Nephron progenitor cell (in vitro differentiated cells): ENCODE data around the gene PODN.

ENCODE experiments used
- DNase-seq: peaks from one replicate; pipeline ENCODE4 v3.0.0; 2021
- H3K27ac Mint-ChIP-seq: 2 replicates; pipeline ENCODE4 v1.8.0; 2021; ENCODE audit warnings: mild to moderate bottlenecking, moderate library complexity, mixed read lengths
- H3K27me3 Mint-ChIP-seq: 2 replicates; pipeline ENCODE4 v1.8.0; 2021; ENCODE audit warnings: mild to moderate bottlenecking, low read depth, mixed read lengths; ENCODE audit not compliant: poor library complexity
- H3K36me3 Mint-ChIP-seq: 2 replicates; pipeline ENCODE4 v1.8.0; 2021; ENCODE audit warnings: low read depth, mixed read lengths
- H3K4me1 Mint-ChIP-seq: 2 replicates; pipeline ENCODE4 v1.8.0; 2021; ENCODE audit warnings: mixed read lengths
- H3K4me3 Mint-ChIP-seq: 2 replicates; pipeline ENCODE4 v1.8.0; 2021; ENCODE audit warnings: mild to moderate bottlenecking, moderate library complexity, mixed read lengths
- H3K9me3 Mint-ChIP-seq: 2 replicates; pipeline ENCODE4 v1.8.0; 2021; ENCODE audit warnings: mild to moderate bottlenecking, moderate library complexity, mixed read lengths
- CTCF ChIP-seq: fragments of 200-600 bp; sonication (generic); IDR thresholded peaks from 2 replicates; pipeline ENCODE4 v1.5.0; 2021; ENCODE audit warnings: antibody characterized with exemption

PODN gene

GRCh38 chr1:53090227-53091147 is 28.5 kb downstream of the PODN start:
- H3K4me1 Mint-ChIP-seq = peaks cover 24% of the 10 kb centered on the region
- H3K36me3 Mint-ChIP-seq = no peaks in the 10 kb centered on the region
- H3K27me3 Mint-ChIP-seq = no peaks in the 10 kb centered on the region
- H3K4me3 Mint-ChIP-seq = no peak overlapping the region
- H3K27ac Mint-ChIP-seq = no peak overlapping the region
- H3K9me3 Mint-ChIP-seq = no peaks in the 10 kb centered on the region
- TF ChIP-seq CTCF = no peak
- no peak for DNase-seq

DNA sequence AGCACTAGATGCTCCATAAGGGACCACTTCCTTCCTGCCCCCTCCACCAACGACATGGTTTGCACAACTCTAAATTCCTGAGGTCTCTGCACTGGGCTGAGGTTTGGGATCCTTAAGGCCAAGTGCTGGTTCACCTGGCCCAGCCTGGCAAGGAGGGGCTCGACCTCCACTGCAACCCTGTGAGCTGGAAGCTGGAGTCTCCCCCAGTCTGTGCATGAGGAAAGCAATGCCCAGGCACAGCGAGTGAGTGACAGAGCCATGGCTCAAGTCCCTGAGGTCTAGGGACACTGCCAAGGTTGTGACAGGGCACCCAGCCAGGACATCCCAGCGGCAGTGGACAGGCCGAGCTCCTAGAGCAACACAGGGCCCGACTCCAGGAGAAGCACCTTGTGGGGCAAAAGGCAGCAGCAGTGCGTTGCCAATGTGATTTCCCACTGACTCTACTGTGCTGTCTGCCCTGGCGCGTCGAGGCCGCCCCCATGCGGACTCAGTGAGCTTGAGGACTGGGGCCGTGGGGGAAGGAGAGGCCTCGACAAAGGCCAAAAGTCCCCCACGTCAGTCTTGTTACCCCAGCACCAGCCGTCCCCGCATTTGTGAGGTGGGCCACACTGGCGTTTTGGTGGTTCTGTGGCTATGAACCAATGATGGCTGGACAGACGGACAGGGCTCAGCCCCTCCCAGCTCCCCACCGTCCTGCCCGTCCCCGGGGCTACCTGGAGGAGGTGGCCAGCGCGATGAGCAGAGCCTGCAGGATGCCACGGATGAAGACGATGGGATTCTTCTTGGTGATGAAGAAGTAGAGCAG is 30.0 kb downstream of the PODN start:
- no peak for DNase-seq
- Mint-ChIP-seq H3K36me3 (no peaks in the 10 kb centered on the region), H3K4me1 (peaks cover 24% of the 10 kb centered on the region), H3K9me3 (no peaks in the 10 kb centered on the region), H3K27ac (no peak overlapping the region), H3K27me3 (no peaks in the 10 kb centered on the region), H3K4me3 (no peak overlapping the region)
- TF ChIP-seq CTCF = no peak

DNA sequence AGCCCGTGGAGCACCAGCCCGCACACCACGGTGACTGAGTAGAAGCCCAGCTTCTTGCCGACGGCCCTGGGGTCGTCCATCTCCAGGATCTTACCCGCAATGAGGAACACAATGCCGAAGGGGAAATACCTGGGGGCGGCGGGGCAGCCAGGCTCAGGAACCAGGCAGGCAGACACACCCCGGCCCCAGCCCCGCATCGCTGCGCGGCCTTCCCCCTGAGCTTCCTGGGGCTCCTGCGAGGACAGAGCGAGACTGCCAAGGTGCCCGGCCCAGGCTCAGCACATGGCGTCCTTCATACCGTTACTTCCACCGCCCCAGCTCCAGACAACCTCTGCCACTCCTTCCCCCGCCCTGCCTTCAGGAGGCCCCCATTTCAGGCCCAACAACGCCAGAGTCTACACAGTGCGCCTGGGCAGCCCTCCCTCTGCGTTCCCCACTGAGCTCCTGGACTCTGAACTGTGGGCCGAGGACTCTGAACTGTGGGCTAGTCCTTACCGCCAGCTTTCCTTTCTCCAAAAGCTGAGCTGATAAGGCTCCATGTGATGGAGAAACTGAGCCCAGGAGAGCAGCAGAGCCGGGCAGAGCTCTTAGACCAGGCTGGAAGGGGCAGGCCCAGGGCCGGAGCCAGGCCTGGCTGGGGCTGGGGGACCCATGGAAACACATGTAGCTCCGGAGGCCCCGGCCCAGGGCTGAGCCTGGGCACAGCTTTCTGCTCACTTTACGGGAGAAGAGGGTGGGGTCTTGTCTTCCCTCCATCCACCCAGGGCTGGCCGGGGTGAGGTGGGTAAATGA is 30.8 kb downstream of the PODN start:
- Mint-ChIP-seq H3K9me3 (no peaks in the 10 kb centered on the region), H3K27me3 (no peaks in the 10 kb centered on the region), H3K4me3 (no peak overlapping the region), H3K27ac (no peak overlapping the region), H3K4me1 (peaks cover 23% of the 10 kb centered on the region), H3K36me3 (no peaks in the 10 kb centered on the region)
- no peak for DNase-seq
- no peak for TF ChIP-seq CTCF

DNA sequence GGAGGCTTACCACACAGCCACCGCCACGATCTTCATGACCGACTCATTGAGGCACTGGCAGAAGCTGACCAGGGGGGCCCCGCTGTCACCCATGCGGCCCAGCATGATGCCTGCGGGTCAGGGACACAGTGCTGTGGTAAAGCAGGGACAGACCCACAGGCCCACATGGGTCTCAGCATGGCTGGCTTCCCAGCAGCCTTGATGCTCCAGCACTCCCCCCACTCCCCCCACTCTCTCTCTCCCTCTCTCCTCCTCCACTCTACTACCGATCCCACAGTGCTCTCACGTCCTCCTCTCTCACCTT is 31.4 kb downstream of the PODN start:
- no peak for TF ChIP-seq CTCF
- Mint-ChIP-seq H3K27ac (no peak overlapping the region), H3K4me1 (peaks cover 18% of the 10 kb centered on the region), H3K27me3 (no peaks in the 10 kb centered on the region), H3K4me3 (no peak overlapping the region), H3K36me3 (no peaks in the 10 kb centered on the region), H3K9me3 (no peaks in the 10 kb centered on the region)
- DNase-seq = no peak

GRCh38 chr1:53093778-53094532 is 31.9 kb downstream of the PODN start:
- peak overlapping the region; percentile 76 for H3K27ac Mint-ChIP-seq
- peaks cover 12% of the 10 kb centered on the region for H3K4me1 Mint-ChIP-seq
- H3K27me3 Mint-ChIP-seq = no peaks in the 10 kb centered on the region
- no peak for DNase-seq
- no peaks in the 10 kb centered on the region for H3K36me3 Mint-ChIP-seq
- TF ChIP-seq CTCF = no peak
- H3K9me3 Mint-ChIP-seq = no peaks in the 10 kb centered on the region
- H3K4me3 Mint-ChIP-seq = no peak overlapping the region
